CD14-positive monocyte (primary cell): ENCODE measurements around the gene RBM19. TPM values are rescaled to one million over a fixed set of nuclear protein-coding genes. Genes with fewer than 3 reads are reported as not detected.
"Not testable (repeated sequence)": the region's sequence is repeated elsewhere in the genome, so short reads cannot be mapped to it uniquely, and the experiment has no call there.

Source experiments
- DNase-seq, 3 donors: peaks; one replicate each; pipeline ENCODE4 v3.0.0-alpha.2; 2011 to 2022
- H2AFZ ChIP-seq: 2 replicates; pipeline ENCODE4 v1.6.0; 2012; ENCODE audit warnings: mild to moderate bottlenecking, low read depth, low read length, inconsistent platforms; ENCODE audit not compliant: insufficient read depth, poor library complexity, severe bottlenecking
- H3K27ac ChIP-seq, 2 donors: 1 replicate in 1 of 2; 2 replicates in 1 of 2; pipeline ENCODE4 v1.5.1; 2012 to 2013; ENCODE audit warnings: low read length in 2 of 2, control low read depth in 1 of 2, inconsistent platforms in 1 of 2, low read depth in 1 of 2, mild to moderate bottlenecking in 1 of 2
- H3K27me3 ChIP-seq, 2 donors: one replicate each; pipeline versions ENCODE4 v1.6.0 to v1.6.1; 2011 to 2013; ENCODE audit warnings: low read length in 2 of 2; ENCODE audit not compliant: control insufficient read depth in 2 of 2, insufficient read depth in 2 of 2
- H3K36me3 ChIP-seq, 2 donors: replicated peaks in 1 of 2; 1 replicate in 1 of 2; 2 replicates in 1 of 2; pipeline versions ENCODE4 v1.5.1 to v1.6.1; 2012 to 2013; ENCODE audit warnings: low read length in 2 of 2, control low read depth in 1 of 2, inconsistent platforms in 1 of 2, mild to moderate bottlenecking in 1 of 2; ENCODE audit not compliant: insufficient read depth in 2 of 2, control insufficient read depth in 1 of 2
- H3K4me1 ChIP-seq, 2 donors: 1 replicate in 1 of 2; 2 replicates in 1 of 2; pipeline versions ENCODE4 v1.5.1 to v1.6.1; 2012 to 2013; ENCODE audit warnings: low read length in 2 of 2, control low read depth in 1 of 2, inconsistent platforms in 1 of 2, mild to moderate bottlenecking in 1 of 2, moderate library complexity in 1 of 2; ENCODE audit not compliant: insufficient read depth in 2 of 2, control insufficient read depth in 1 of 2
- H3K4me2 ChIP-seq: replicated peaks from 2 replicates; pipeline ENCODE3; 2012; ENCODE audit warnings: low read length, moderate library complexity, mild to moderate bottlenecking; ENCODE audit not compliant: poor library complexity, severe bottlenecking; ENCODE audit errors: extremely low read depth
- H3K4me3 ChIP-seq, 3 experiments: fragments of 200-600 bp in 1 of 3; sonication (generic) in 1 of 3; replicated peaks in 1 of 3; 1 replicate in 2 of 3; 2 replicates in 1 of 3; pipeline ENCODE4 v1.5.1; 2011 to 2013; ENCODE audit warnings: low read length in 3 of 3, mild to moderate bottlenecking in 3 of 3, control low read depth in 2 of 3, low read depth in 2 of 3, inconsistent platforms in 1 of 3, moderate library complexity in 1 of 3
- H3K79me2 ChIP-seq: 2 replicates; pipeline ENCODE4 v1.6.0; 2012; ENCODE audit warnings: mild to moderate bottlenecking, control low read depth, inconsistent platforms, low read length, moderate library complexity; ENCODE audit not compliant: insufficient read depth
- H3K9ac ChIP-seq: 2 replicates; pipeline ENCODE4 v1.6.0; 2017; ENCODE audit warnings: low read length, mild to moderate bottlenecking; ENCODE audit not compliant: insufficient read depth, poor library complexity, severe bottlenecking
- H3K9me3 ChIP-seq, 2 donors: replicated peaks in 1 of 2; 1 replicate in 1 of 2; 2 replicates in 1 of 2; pipeline versions ENCODE4 v1.5.1 to v1.6.1; 2012 to 2013; ENCODE audit warnings: low read length in 2 of 2, control low read depth in 1 of 2; ENCODE audit not compliant: control insufficient read depth in 1 of 2, insufficient read depth in 1 of 2
- H4K20me1 ChIP-seq: 2 replicates; pipeline ENCODE4 v1.6.0; 2012; ENCODE audit warnings: mild to moderate bottlenecking, low read length, control low read depth, moderate library complexity; ENCODE audit not compliant: insufficient read depth
- H3K27ac Mint-ChIP-seq, 7 donors: one replicate each; pipeline ENCODE4 v1.8.0; 2020; ENCODE audit warnings: mild to moderate bottlenecking in 7 of 7, mixed read lengths in 7 of 7, moderate library complexity in 6 of 7, inconsistent platforms in 2 of 7
- H3K27me3 Mint-ChIP-seq, 3 donors: one replicate each; pipeline ENCODE4 v1.8.0; 2021 to 2022; ENCODE audit warnings: low read depth in 3 of 3, mild to moderate bottlenecking in 3 of 3, mixed read lengths in 3 of 3, moderate library complexity in 3 of 3, inconsistent platforms in 1 of 3
- H3K36me3 Mint-ChIP-seq, 2 donors: one replicate each; pipeline ENCODE4 v1.8.0; 2020; ENCODE audit warnings: mixed read lengths in 2 of 2, inconsistent platforms in 1 of 2, mild to moderate bottlenecking in 1 of 2
- H3K4me1 Mint-ChIP-seq: one replicate; pipeline ENCODE4 v1.8.0; 2020; ENCODE audit warnings: mild to moderate bottlenecking, mixed read lengths
- H3K4me3 Mint-ChIP-seq, 2 donors: one replicate each; pipeline ENCODE4 v1.8.0; 2020; ENCODE audit warnings: mild to moderate bottlenecking in 2 of 2, mixed read lengths in 2 of 2, moderate library complexity in 1 of 2
- H3K9me3 Mint-ChIP-seq, 7 donors: one replicate each; pipeline ENCODE4 v1.8.0; 2020 to 2022; ENCODE audit warnings: mixed read lengths in 7 of 7, mild to moderate bottlenecking in 6 of 7, moderate library complexity in 6 of 7, inconsistent platforms in 2 of 7
- CTCF ChIP-seq: fragments of 200-600 bp; IDR thresholded peaks from one replicate; pipeline ENCODE4 v1.8.0; 2022; ENCODE audit warnings: antibody characterized with exemption, mild to moderate bottlenecking
- WGBS: methylation state at CpG from one replicate; pipeline ENCODE4 v1.1.5; 2013; ENCODE audit warnings: missing lambda C conversion rate; ENCODE audit not compliant: insufficient coverage; 5-methylcytosine and 5-hydroxymethylcytosine counted together
- intact Hi-C, 2 donors: fragments of 100-400 bp; cut with micrococcal nuclease; formaldehyde crosslinking; loops; one replicate each; pipeline versions ENCODE4 v1.15.0 to v1.15.1; 2023
- polyA plus RNA-seq, 3 donors: library from polyadenylated mRNA; depleted of rRNA in 1 of 3; unstranded in 2 of 3; stranded (reverse) in 1 of 3; fragments of 300-500 nt in 2 of 3; fragments of >200 nt in 1 of 3; fragmentation: Illumina TruSeq in 2 of 3; gene quantifications; 1 replicate in 2 of 3; 2 replicates in 1 of 3; pipeline ENCODE4 v1.2.3, GENCODE V29; 2012 to 2021

Gene RBM19
- polyA plus RNA-seq, 3 donors, result 2.1 to 30.4 (median 2.2) TPM

- peaks cover 15 to 17% of the 10 kb centered on the region in 2 donors for H3K36me3 Mint-ChIP-seq
- Histone ChIP-seq H3K79me2 (no peaks in the 10 kb centered on the region), H3K9me3 (no peaks in the 10 kb centered on the region), H3K27ac (no peak overlapping the region), H2AFZ (no peak overlapping the region), H3K4me1 (no peaks in the 10 kb centered on the region), H3K27me3 (no peaks in the 10 kb centered on the region), H3K4me2 (no peak overlapping the region), H3K4me3 (no peak overlapping the region), H3K36me3 (peaks cover 0 to 4% of the 10 kb centered on the region in 2 donors), H3K9ac (no peak overlapping the region), H4K20me1 (no peaks in the 10 kb centered on the region)
- H3K27ac Mint-ChIP-seq, result no peak overlapping the region
- H3K4me3 Mint-ChIP-seq, result no peak overlapping the region
- peaks cover 0 to 13% (median 7%) of the 10 kb centered on the region in 7 donors for H3K9me3 Mint-ChIP-seq
- H3K4me1 Mint-ChIP-seq, result no peaks in the 10 kb centered on the region
- 87% methylated on average over 14 of the region's 16 CpGs for WGBS
- intact Hi-C loops, result no loop called here
- DNase-seq, result no peak
- H3K27me3 Mint-ChIP-seq, result peaks cover 0 to 1% (median 0%) of the 10 kb centered on the region in 3 donors
- no peak for TF ChIP-seq CTCF
Measured at GRCh38 chr12:113812411-113813228, 153.5 kb downstream of the RBM19 start.

GRCh38 chr12:113809462-113810220 lies 156.5 kb downstream of the RBM19 start:
- intact Hi-C loops, DNase-seq: not testable (repeated sequence)

More at GRCh38 chr12:113809462-113810220, 156.5 kb downstream of the RBM19 start:
- H3K9ac ChIP-seq, H3K4me3 ChIP-seq, H3K4me1 Mint-ChIP-seq, H4K20me1 ChIP-seq, H3K4me2 ChIP-seq, H3K4me1 ChIP-seq, H3K4me3 Mint-ChIP-seq, H3K36me3 ChIP-seq, H2AFZ ChIP-seq, H3K79me2 ChIP-seq, H3K27me3 Mint-ChIP-seq, H3K27ac ChIP-seq, H3K9me3 ChIP-seq, H3K27me3 ChIP-seq: not testable (repeated sequence)
- H3K9me3 Mint-ChIP-seq, result peaks cover 3 to 26% (median 14%) of the 10 kb centered on the region in 7 donors
- WGBS, result over 99% methylated on average over 14 of the region's 17 CpGs
- H3K36me3 Mint-ChIP-seq, result peaks cover 4 to 10% of the 10 kb centered on the region in 2 donors
- H3K27ac Mint-ChIP-seq, result peak overlapping the region in 1 of 7 donors; percentile 20
